NB4 (cell line): ENCODE results near the gene CTXND1.

ENCODE experiments used
- CTCF ChIP-seq: IDR thresholded peaks from one replicate; pipeline ENCODE4 v1.5.1; 2012; ENCODE audit warnings: low read depth, low read length
- MAX ChIP-seq: IDR thresholded peaks from 2 replicates; pipeline ENCODE4 v1.6.1; 2011; ENCODE audit warnings: low read depth, low read length
- MYC ChIP-seq: IDR thresholded peaks from 2 replicates; pipeline ENCODE4 v1.6.1; 2011; ENCODE audit warnings: low read depth, low read length
- POLR2A ChIP-seq: IDR thresholded peaks from 2 replicates; pipeline ENCODE4 v1.6.1; 2011; ENCODE audit warnings: mild to moderate bottlenecking; ENCODE audit not compliant: insufficient read length; ENCODE audit errors: extremely low read depth

- no peak for TF ChIP-seq CTCF
- TF ChIP-seq POLR2A = no peak
- no peak for TF ChIP-seq MAX
- no peak for TF ChIP-seq MYC
Measured at GRCh38 chr15:80183306-80183705, 68.7 kb downstream of the CTXND1 start.
